GM21390 (cell line): ENCODE measurements around the gene BRSK2.

Experiments used
- ATAC-seq: cut with Tn5 transposase; IDR thresholded peaks from one replicate; pipeline ENCODE4 v1.9.1; 2021; ENCODE audit not compliant: unreplicated experiment

BRSK2 gene

GRCh38 chr11:1449490-1450243, 59.9 kb downstream of the BRSK2 start:
- no peak for ATAC-seq

- ATAC-seq, result no peak
These were observed 60.7 kb downstream of the BRSK2 start for GRCh38 chr11:1450344-1450875.

GRCh38 chr11:1450949-1451710, 61.4 kb downstream of the BRSK2 start:
- ATAC-seq, result no peak

GRCh38 chr11:1451781-1452470, 62.2 kb downstream of the BRSK2 start:
- ATAC-seq, result no peak

GRCh38 chr11:1452744-1453143, 63.0 kb downstream of the BRSK2 start:
- no peak for ATAC-seq

- ATAC-seq, result no peak
These were observed 63.9 kb downstream of the BRSK2 start for GRCh38 chr11:1453611-1454034.

GRCh38 chr11:1454576-1454975, 64.8 kb downstream of the BRSK2 start:
- no peak for ATAC-seq

- no peak for ATAC-seq
These were observed 65.5 kb downstream of the BRSK2 start for GRCh38 chr11:1455032-1455762.

- no peak for ATAC-seq
These were observed 66.0 kb downstream of the BRSK2 start for GRCh38 chr11:1455763-1456060.

GRCh38 chr11:1456176-1456575, 66.4 kb downstream of the BRSK2 start:
- ATAC-seq, result no peak

- ATAC-seq, result no peak
These were observed 67.0 kb downstream of the BRSK2 start for GRCh38 chr11:1456596-1457325.

GRCh38 chr11:1457326-1457680, 67.6 kb downstream of the BRSK2 start:
- ATAC-seq, result no peak

GRCh38 chr11:1457856-1458255, 68.1 kb downstream of the BRSK2 start:
- no peak for ATAC-seq

GRCh38 chr11:1458340-1459218, 68.8 kb downstream of the BRSK2 start:
- ATAC-seq, result no peak

- no peak for ATAC-seq
These were observed 69.5 kb downstream of the BRSK2 start for GRCh38 chr11:1459219-1459575.

- no peak for ATAC-seq
These were observed 70.1 kb downstream of the BRSK2 start for GRCh38 chr11:1459764-1460395.

GRCh38 chr11:1460396-1460985, 70.8 kb downstream of the BRSK2 start:
- no peak for ATAC-seq

GRCh38 chr11:1460986-1461825, 71.5 kb downstream of the BRSK2 start:
- no peak for ATAC-seq
